GM19328 (cell line): ENCODE measurements around the gene COL1A2.

Source experiments
- ATAC-seq: cut with Tn5 transposase; IDR thresholded peaks from one replicate; pipeline ENCODE4 v1.9.1; 2021; ENCODE audit warnings: mild to moderate bottlenecking, moderate library complexity; ENCODE audit not compliant: unreplicated experiment

The COL1A2 gene

GRCh38 chr7:94394437-94395140 is at the start of gene COL1A2:
Gene COL1A2, plus strand, starts transcription at chr7:94394895. Its CDS starts 137 bp downstream, at chr7:94395032.
- no peak for ATAC-seq

DNA sequence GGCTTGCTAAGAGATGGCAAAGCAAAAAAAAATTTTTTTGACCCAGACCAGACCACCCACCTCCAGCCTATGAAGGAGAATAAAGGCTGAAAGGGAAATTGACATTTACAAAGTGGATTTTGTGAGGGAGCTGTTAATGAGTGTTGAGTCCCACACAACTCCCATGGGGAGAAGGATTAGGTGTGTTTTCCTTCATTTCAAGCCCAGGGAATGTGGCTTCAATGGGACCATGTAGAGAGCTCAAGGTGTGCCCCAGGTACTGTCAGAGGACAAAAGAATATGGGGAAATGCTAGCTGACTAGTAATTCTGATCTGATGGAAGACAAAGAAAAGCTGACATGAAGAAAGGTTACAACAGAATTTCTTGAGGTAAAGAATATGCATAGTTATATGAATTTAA is 48.8 kb upstream of the COL1A2 start:
- ATAC-seq: no peak

- ATAC-seq: no peak
Observed at GRCh38 chr7:94348142-94348541, 46.6 kb upstream of the COL1A2 start.

DNA sequence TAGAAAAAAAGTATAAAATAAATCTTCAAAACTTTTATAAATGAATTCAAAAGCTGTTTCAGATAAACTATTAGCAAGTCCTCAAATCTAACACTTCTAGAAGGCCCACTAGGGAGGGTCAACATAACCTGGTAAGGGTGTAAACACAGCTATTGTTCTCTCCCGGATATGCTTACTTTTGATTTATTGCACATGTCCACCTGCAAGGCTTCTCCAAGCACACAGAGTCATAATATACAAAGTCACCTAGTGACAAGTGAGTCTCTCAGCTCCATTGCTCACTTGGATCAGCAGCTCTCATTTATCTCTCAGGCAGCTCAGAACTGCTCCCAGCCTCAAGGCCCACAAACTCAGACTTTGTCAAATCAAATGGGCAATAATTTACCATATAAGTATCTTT is 44.0 kb upstream of the COL1A2 start:
- no peak for ATAC-seq

DNA sequence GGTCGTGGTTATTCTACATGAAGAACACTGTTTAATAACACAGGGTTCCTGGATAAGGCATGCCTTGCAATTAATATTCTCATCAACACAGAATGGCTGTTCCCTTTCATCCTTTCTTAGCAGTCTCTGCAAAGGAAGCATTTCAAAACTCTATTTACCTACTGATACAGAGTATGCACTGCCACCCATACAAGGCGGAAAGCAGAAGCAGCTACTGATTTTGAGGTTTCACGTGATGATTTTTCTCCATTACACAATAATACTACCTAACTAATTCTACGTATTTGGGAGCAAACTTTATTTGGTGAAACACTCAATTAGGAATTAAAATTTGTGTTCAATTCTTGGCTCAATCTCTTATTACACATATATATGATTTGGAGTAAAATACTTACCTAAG is 43.0 kb upstream of the COL1A2 start:
- ATAC-seq: no peak

GRCh38 chr7:94352887-94353286 is 41.8 kb upstream of the COL1A2 start:
- ATAC-seq: no peak

DNA sequence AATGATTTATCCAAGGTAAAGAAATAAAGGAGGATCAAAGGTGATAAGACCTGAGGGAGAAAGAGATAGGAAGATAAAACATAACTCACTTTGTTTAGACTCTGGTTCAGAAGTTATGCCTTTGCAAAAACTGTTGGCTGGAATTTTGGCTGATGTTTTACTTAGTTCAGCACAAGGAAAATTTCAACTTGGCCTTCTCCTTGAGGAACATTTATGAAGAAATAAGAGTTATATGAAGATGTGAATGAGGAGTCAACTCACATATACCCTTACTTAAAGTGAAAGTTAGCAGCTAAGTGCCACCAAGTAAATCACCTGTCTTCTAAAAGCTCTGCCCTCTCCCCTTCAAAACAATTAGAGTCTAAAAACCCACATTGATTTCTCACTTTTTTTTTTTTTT is 39.7 kb upstream of the COL1A2 start:
- ATAC-seq: no peak

DNA sequence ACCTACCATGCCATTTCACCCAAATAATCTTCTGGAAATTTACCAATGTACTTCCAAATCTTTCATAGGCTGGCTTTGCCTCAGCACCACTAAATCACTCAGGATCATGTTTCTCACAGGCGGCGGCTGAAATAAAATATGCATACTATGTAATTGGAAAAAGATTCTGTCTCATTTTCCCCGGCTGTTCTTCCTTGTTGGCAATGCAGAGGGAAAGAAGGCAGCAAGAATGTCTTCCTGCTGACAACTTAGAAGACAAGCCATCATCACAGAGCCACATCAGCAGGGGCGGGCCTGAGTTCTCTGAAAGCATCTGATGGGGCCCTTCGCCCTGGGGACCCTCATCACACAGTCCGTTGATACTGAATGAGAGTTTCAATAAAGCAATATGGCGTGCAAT is 39.2 kb upstream of the COL1A2 start:
- ATAC-seq: no peak

DNA sequence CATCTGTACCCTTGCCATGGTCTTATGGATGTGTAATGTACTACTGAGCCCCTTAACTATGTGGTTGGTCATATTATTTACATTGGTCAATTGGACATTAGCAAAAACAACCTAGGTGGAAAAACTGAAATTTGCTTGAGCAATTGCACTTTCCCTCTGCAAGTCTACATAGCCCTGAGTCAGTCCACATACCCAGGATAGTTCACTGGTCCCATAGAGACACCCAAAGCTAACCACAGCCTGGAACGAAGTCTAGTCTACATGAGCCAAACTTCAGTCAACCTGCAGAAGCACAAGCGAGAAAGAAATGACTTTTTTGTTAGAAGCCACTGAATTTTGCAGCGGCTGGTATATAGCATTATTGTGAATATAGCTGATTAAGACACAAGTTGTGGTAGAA is 37.6 kb upstream of the COL1A2 start:
- ATAC-seq: no peak

GRCh38 chr7:94360926-94361325 is 33.8 kb upstream of the COL1A2 start:
- ATAC-seq: no peak

DNA sequence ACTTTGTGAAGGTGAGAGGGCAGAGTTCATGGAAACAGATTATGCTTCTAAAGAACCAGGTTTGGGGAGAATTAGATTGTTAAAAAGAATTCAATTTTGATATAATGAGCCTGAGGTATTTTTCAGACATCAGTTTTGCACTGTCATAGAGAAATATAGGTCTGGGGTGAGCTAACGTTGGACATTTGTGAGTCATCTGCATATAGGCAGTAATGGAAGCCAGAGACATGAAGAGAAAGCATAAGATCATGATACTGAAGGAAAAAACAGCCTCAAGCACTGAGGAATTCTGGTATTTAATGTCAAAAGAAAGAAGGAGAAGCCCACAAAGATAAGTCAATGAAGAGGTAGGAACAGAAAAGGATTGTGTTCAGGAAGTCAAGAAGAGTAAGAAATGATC is 32.4 kb upstream of the COL1A2 start:
- ATAC-seq: no peak

DNA sequence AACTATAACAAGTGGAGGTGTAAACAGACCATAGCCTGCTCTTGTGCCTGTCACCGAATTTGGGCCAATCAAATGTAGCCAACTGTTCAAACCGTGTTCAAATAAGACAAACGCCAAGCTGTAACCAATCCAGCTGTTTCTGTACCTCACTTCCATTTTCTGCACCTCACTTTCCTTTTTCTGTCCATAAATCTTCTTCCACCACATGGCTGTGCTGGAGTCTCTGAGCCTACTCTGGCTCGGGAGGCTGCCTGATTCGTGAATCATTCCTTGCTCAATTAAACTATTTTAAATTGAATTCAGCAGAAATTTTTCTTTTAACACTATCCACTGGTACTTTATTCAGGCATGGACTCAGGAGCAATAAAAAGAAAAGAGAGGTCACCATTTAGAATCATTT is 29.9 kb upstream of the COL1A2 start:
- no peak for ATAC-seq

GRCh38 chr7:94366163-94366562 is 28.5 kb upstream of the COL1A2 start:
- ATAC-seq: no peak

- no peak for ATAC-seq
Observed at GRCh38 chr7:94366832-94367231, 27.9 kb upstream of the COL1A2 start.

DNA sequence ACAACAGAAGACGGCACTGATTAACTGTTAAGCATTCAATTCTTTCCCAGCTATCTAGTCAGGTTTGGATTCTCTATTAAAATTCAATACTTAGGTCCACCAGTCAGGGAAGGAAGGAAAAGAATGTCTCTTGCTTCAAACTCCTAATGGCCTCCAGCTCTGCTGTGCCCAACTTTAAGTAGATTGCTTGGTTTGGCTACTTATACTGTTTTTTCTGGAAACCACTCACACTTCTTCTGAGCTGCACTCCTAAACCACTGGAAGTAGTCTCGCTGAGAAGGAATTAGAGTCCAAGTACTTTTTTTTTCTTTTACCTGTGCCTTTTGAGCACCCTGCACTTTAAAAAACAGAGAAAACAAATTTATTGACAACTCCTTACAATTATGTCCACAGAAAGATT is 26.7 kb upstream of the COL1A2 start:
- ATAC-seq: no peak

- ATAC-seq: no peak
Observed at GRCh38 chr7:94368371-94368791, 26.3 kb upstream of the COL1A2 start.

GRCh38 chr7:94374231-94374630 is 20.5 kb upstream of the COL1A2 start:
- no peak for ATAC-seq

DNA sequence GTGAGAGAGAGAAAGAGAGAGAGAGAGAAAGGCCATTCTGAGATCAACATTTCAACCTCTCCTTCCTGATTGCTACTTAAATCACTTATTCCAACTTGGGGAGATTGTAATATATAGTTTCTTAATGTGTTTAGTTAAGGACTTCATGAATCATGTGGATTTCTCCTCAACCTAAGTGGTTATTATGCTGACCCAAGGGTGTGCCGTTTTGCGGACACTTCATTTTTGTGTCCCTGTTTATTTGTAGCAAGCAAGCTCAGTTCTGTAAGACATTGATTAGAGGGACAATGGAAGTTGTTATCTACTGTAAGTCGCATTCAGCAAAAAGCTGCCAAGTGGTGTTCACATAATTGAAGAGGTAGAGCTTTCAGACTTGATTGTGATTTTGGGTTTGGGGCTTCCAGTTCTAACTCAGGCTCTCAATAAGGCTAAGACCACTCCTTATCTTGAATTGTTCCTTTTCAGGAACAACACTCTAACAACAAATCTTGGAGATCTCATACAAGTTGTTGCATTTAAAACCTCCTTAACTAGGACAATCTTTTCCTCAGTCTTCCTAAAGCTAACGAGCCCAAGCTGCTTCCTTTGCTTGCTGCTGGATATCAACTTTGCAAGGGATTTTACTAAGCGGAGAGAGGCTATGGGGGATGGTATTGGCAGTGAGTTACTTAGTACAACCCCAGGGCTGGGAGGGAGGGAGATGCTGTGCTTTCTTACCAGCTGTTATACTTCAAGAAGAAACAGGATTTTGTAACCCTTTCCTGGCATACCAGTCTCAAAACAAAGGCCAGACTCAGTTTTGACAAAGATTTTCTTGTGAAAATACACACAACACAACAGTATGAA is 19.8 kb upstream of the COL1A2 start:
- ATAC-seq: no peak

DNA sequence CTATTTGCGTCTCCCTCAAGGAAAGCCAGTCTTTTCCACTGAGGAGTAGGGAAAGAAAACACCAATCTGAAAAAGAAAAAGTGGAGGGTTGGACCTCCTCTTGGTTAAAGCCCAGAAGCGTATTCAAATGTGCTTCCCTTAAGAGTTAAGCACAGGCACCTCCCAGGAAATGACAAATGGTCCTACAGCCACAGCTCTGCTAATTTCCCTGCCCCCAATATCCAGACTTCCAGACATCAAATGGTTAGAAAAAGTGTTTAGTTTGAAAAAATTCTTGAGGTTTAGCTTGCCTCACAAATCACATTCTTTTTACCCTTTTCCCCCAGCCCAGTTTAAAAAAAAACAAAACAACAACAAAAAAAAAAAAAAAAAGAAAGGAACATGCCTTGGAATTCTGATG is 19.0 kb upstream of the COL1A2 start:
- no peak for ATAC-seq

- no peak for ATAC-seq
Observed at GRCh38 chr7:94376281-94376680, 18.4 kb upstream of the COL1A2 start.

DNA sequence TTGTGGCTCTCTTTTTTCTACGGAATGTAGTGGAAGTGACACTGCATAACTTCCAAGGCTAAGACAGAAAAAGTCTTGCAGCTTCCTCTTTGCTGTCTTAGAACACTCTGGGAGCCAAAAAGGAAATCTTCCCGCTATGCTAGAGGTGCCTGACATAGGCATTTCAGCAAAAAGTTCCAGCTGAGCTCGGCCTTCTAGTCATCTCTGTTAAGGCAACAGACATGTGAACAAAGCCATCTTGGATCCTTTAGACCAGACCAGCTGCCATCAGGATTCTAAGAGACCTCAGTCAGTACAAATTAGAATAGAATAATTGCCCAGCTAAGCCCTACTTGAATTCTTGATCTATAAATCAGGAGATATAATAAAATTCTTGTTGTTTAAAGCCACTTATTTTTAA is 16.3 kb upstream of the COL1A2 start:
- ATAC-seq: no peak

- ATAC-seq: no peak
Observed at GRCh38 chr7:94380264-94380663, 14.4 kb upstream of the COL1A2 start.
